Loucy (cell line): ENCODE measurements around the gene DCUN1D4.

Experiments used
- EZH2phosphoT487 ChIP-seq: fragments of 200-600 bp; IDR thresholded peaks from 2 replicates; pipeline ENCODE4 v1.6.1; 2018; ENCODE audit warnings: antibody characterized with exemption, mild to moderate bottlenecking, moderate library complexity, borderline replicate concordance
- TF ChIP-seq, protein P1 (sequence below): fragments of 200-600 bp; sonication (generic); conservative IDR thresholded peaks from 2 replicates; pipeline ENCODE4 v1.5.1; 2014; ENCODE audit warnings: mild to moderate bottlenecking, antibody characterized with exemption, low read length

GRCh38 chr4:51923343-51923742 lies 80.4 kb downstream of the DCUN1D4 start:
- TF ChIP-seq, protein P1, sequence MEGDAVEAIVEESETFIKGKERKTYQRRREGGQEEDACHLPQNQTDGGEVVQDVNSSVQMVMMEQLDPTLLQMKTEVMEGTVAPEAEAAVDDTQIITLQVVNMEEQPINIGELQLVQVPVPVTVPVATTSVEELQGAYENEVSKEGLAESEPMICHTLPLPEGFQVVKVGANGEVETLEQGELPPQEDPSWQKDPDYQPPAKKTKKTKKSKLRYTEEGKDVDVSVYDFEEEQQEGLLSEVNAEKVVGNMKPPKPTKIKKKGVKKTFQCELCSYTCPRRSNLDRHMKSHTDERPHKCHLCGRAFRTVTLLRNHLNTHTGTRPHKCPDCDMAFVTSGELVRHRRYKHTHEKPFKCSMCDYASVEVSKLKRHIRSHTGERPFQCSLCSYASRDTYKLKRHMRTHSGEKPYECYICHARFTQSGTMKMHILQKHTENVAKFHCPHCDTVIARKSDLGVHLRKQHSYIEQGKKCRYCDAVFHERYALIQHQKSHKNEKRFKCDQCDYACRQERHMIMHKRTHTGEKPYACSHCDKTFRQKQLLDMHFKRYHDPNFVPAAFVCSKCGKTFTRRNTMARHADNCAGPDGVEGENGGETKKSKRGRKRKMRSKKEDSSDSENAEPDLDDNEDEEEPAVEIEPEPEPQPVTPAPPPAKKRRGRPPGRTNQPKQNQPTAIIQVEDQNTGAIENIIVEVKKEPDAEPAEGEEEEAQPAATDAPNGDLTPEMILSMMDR, result no peak
- no peak for TF ChIP-seq EZH2phosphoT487
